ENCODE measurements around the gene GC.
"Not testable (repeated sequence)": the region's sequence is repeated elsewhere in the genome, so short reads cannot be mapped to it uniquely, and the experiment has no call there.

GC gene

GRCh38 chr4:71765350-71765749 is 18.5 kb downstream of the GC start:
- Histone ChIP-seq H3K36me3 (ENCODE audit: control insufficient read depth, insufficient read depth, low read length) (peaks cover 2% of the 10 kb centered on the region), H3K9ac (ENCODE audit: low read depth, low read length) (no peak overlapping the region), H3K9me3 (ENCODE audit: control insufficient read depth, insufficient read depth, low read length) (no peaks in the 10 kb centered on the region), H3K4me1 (ENCODE audit: control insufficient read depth, insufficient read depth, low read length) (peaks cover 23% of the 10 kb centered on the region), H3K4me3 (ENCODE audit: low read depth, low read length) (no peak overlapping the region), H3K27me3 (ENCODE audit: control insufficient read depth, insufficient read depth, low read length) (no peaks in the 10 kb centered on the region)

GRCh38 chr4:71752383-71753042 is 31.4 kb downstream of the GC start:
- Histone ChIP-seq H3K27me3 (ENCODE audit: control insufficient read depth, insufficient read depth, low read length) (no peaks in the 10 kb centered on the region), H3K36me3 (ENCODE audit: control insufficient read depth, insufficient read depth, low read length) (no peaks in the 10 kb centered on the region), H3K4me3 (ENCODE audit: low read depth, low read length) (no peak overlapping the region), H3K4me1 (ENCODE audit: control insufficient read depth, insufficient read depth, low read length) (peaks cover 14% of the 10 kb centered on the region), H3K9ac (ENCODE audit: low read depth, low read length) (no peak overlapping the region), H3K9me3 (ENCODE audit: control insufficient read depth, insufficient read depth, low read length) (no peaks in the 10 kb centered on the region)

GRCh38 chr4:71749008-71749594 is 34.8 kb downstream of the GC start:
- no peak overlapping the region for H3K4me3 ChIP-seq (ENCODE audit: low read depth, low read length)
- no peaks in the 10 kb centered on the region for H3K27me3 ChIP-seq (ENCODE audit: control insufficient read depth, insufficient read depth, low read length)
- peaks cover 14% of the 10 kb centered on the region for H3K4me1 ChIP-seq (ENCODE audit: control insufficient read depth, insufficient read depth, low read length)
- no peaks in the 10 kb centered on the region for H3K36me3 ChIP-seq (ENCODE audit: control insufficient read depth, insufficient read depth, low read length)
- H3K9me3 ChIP-seq (ENCODE audit: control insufficient read depth, insufficient read depth, low read length), result no peaks in the 10 kb centered on the region
- no peak overlapping the region for H3K9ac ChIP-seq (ENCODE audit: low read depth, low read length)

GRCh38 chr4:71746379-71746778 is 37.5 kb downstream of the GC start:
- no peaks in the 10 kb centered on the region for H3K36me3 ChIP-seq (ENCODE audit: control insufficient read depth, insufficient read depth, low read length)
- no peak overlapping the region for H3K9ac ChIP-seq (ENCODE audit: low read depth, low read length)
- H3K27me3 ChIP-seq (ENCODE audit: control insufficient read depth, insufficient read depth, low read length), result no peaks in the 10 kb centered on the region
- H3K9me3 ChIP-seq (ENCODE audit: control insufficient read depth, insufficient read depth, low read length), result no peaks in the 10 kb centered on the region
- H3K4me1 ChIP-seq (ENCODE audit: control insufficient read depth, insufficient read depth, low read length), result peaks cover 3% of the 10 kb centered on the region
- no peak overlapping the region for H3K4me3 ChIP-seq (ENCODE audit: low read depth, low read length)

GRCh38 chr4:71738782-71739181 is 45.1 kb downstream of the GC start:
- not testable (repeated sequence) for H3K36me3 ChIP-seq (ENCODE audit: control insufficient read depth, insufficient read depth, low read length); H3K4me3 ChIP-seq (ENCODE audit: low read depth, low read length); H3K9ac ChIP-seq (ENCODE audit: low read depth, low read length); H3K9me3 ChIP-seq (ENCODE audit: control insufficient read depth, insufficient read depth, low read length); H3K4me1 ChIP-seq (ENCODE audit: control insufficient read depth, insufficient read depth, low read length); H3K27me3 ChIP-seq (ENCODE audit: control insufficient read depth, insufficient read depth, low read length)

GRCh38 chr4:71732706-71733105 is 51.2 kb downstream of the GC start:
- Histone ChIP-seq H3K4me3 (ENCODE audit: low read depth, low read length) (no peak overlapping the region), H3K4me1 (ENCODE audit: control insufficient read depth, insufficient read depth, low read length) (no peaks in the 10 kb centered on the region), H3K27me3 (ENCODE audit: control insufficient read depth, insufficient read depth, low read length) (no peaks in the 10 kb centered on the region), H3K9ac (ENCODE audit: low read depth, low read length) (no peak overlapping the region), H3K36me3 (ENCODE audit: control insufficient read depth, insufficient read depth, low read length) (no peaks in the 10 kb centered on the region), H3K9me3 (ENCODE audit: control insufficient read depth, insufficient read depth, low read length) (peaks cover 3% of the 10 kb centered on the region)

GRCh38 chr4:71732066-71732465 is 51.8 kb downstream of the GC start:
- Histone ChIP-seq H3K36me3 (ENCODE audit: control insufficient read depth, insufficient read depth, low read length) (no peaks in the 10 kb centered on the region), H3K4me3 (ENCODE audit: low read depth, low read length) (no peak overlapping the region), H3K27me3 (ENCODE audit: control insufficient read depth, insufficient read depth, low read length) (no peaks in the 10 kb centered on the region), H3K9me3 (ENCODE audit: control insufficient read depth, insufficient read depth, low read length) (peaks cover 3% of the 10 kb centered on the region), H3K9ac (ENCODE audit: low read depth, low read length) (no peak overlapping the region), H3K4me1 (ENCODE audit: control insufficient read depth, insufficient read depth, low read length) (no peaks in the 10 kb centered on the region)

- Histone ChIP-seq H3K4me1 (ENCODE audit: control insufficient read depth, insufficient read depth, low read length) (no peaks in the 10 kb centered on the region), H3K36me3 (ENCODE audit: control insufficient read depth, insufficient read depth, low read length) (no peaks in the 10 kb centered on the region), H3K27me3 (ENCODE audit: control insufficient read depth, insufficient read depth, low read length) (no peaks in the 10 kb centered on the region), H3K4me3 (ENCODE audit: low read depth, low read length) (no peak overlapping the region), H3K9me3 (ENCODE audit: control insufficient read depth, insufficient read depth, low read length) (no peaks in the 10 kb centered on the region), H3K9ac (ENCODE audit: low read depth, low read length) (no peak overlapping the region)
Observed at GRCh38 chr4:71729856-71730255, 54.0 kb downstream of the GC start.

GRCh38 chr4:71713611-71714203 is 70.2 kb downstream of the GC start:
- Histone ChIP-seq H3K4me3 (ENCODE audit: low read depth, low read length) (no peak overlapping the region), H3K4me1 (ENCODE audit: control insufficient read depth, insufficient read depth, low read length) (no peaks in the 10 kb centered on the region), H3K27me3 (ENCODE audit: control insufficient read depth, insufficient read depth, low read length) (no peaks in the 10 kb centered on the region), H3K9ac (ENCODE audit: low read depth, low read length) (no peak overlapping the region), H3K36me3 (ENCODE audit: control insufficient read depth, insufficient read depth, low read length) (no peaks in the 10 kb centered on the region), H3K9me3 (ENCODE audit: control insufficient read depth, insufficient read depth, low read length) (no peaks in the 10 kb centered on the region)

- no peaks in the 10 kb centered on the region for H3K4me1 ChIP-seq (ENCODE audit: control insufficient read depth, insufficient read depth, low read length)
- no peaks in the 10 kb centered on the region for H3K9me3 ChIP-seq (ENCODE audit: control insufficient read depth, insufficient read depth, low read length)
- no peaks in the 10 kb centered on the region for H3K27me3 ChIP-seq (ENCODE audit: control insufficient read depth, insufficient read depth, low read length)
- H3K36me3 ChIP-seq (ENCODE audit: control insufficient read depth, insufficient read depth, low read length), result no peaks in the 10 kb centered on the region
- no peak overlapping the region for H3K4me3 ChIP-seq (ENCODE audit: low read depth, low read length)
- H3K9ac ChIP-seq (ENCODE audit: low read depth, low read length), result no peak overlapping the region
Observed at GRCh38 chr4:71711985-71712348, 71.9 kb downstream of the GC start.

GRCh38 chr4:71711044-71711984 is 72.6 kb downstream of the GC start:
- Histone ChIP-seq H3K9ac (ENCODE audit: low read depth, low read length) (no peak overlapping the region), H3K9me3 (ENCODE audit: control insufficient read depth, insufficient read depth, low read length) (no peaks in the 10 kb centered on the region), H3K4me3 (ENCODE audit: low read depth, low read length) (no peak overlapping the region), H3K4me1 (ENCODE audit: control insufficient read depth, insufficient read depth, low read length) (no peaks in the 10 kb centered on the region), H3K27me3 (ENCODE audit: control insufficient read depth, insufficient read depth, low read length) (no peaks in the 10 kb centered on the region), H3K36me3 (ENCODE audit: control insufficient read depth, insufficient read depth, low read length) (no peaks in the 10 kb centered on the region)

Data from iPS-15b (cell line).